ENCODE measurements around the gene EPHB3.

DNA sequence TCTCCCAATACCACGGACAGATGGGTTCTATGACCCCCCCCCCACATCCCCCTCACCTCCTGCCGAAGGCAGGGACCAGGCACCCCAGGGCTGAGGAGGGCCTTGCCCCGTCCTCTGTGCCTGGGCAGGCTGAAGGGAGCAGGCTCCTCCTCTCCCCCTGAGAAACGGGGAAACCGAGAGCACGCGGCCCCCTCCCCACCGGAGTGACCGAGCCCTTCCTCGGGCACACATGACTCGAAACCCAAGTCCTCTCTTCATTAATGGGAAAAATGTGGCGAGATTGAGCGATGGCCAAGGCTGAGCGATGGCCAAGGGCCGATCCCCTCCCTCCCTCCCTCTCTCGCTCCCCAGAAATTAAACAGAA lies 7.0 kb downstream of the EPHB3 start:
- TF ChIP-seq EZH2 (IDR thresholded peaks at IDR 0.05; ENCODE audit: borderline replicate concordance, low read length) (no peak), CTCF (IDR thresholded peaks at IDR 0.05; ENCODE audit: low read length) (no peak)

All from OCI-LY1 (cell line).